Trophoblast cell (in vitro differentiated cells and primary cell): Measurements from ENCODE around the gene UBASH3B.

Experiments used
- DNase-seq, 2 donors: peaks; one replicate each; pipeline ENCODE4 v3.0.0-alpha.2; 2016
- H2AFZ ChIP-seq: 2 replicates; pipeline ENCODE4 v1.6.1; 2013; ENCODE audit warnings: low read length, moderate library complexity, mild to moderate bottlenecking; ENCODE audit not compliant: insufficient read depth, poor library complexity
- H2AK5ac ChIP-seq: 2 replicates; pipeline ENCODE4 v1.6.1; 2013; ENCODE audit warnings: mild to moderate bottlenecking, low read length
- H2BK120ac ChIP-seq: 2 replicates; pipeline ENCODE4 v1.6.1; 2013; ENCODE audit warnings: low read length, mild to moderate bottlenecking, moderate library complexity; ENCODE audit not compliant: insufficient read depth, poor library complexity
- H2BK12ac ChIP-seq: 2 replicates; pipeline ENCODE4 v1.6.1; 2013; ENCODE audit warnings: mild to moderate bottlenecking, low read length, moderate library complexity
- H2BK5ac ChIP-seq: 2 replicates; pipeline ENCODE4 v1.6.1; 2013; ENCODE audit warnings: low read length, low read depth, moderate library complexity, mild to moderate bottlenecking; ENCODE audit not compliant: poor library complexity
- H3K14ac ChIP-seq: 2 replicates; pipeline ENCODE4 v1.6.1; 2013; ENCODE audit warnings: mild to moderate bottlenecking, low read length
- H3K18ac ChIP-seq: 2 replicates; pipeline ENCODE4 v1.6.1; 2013; ENCODE audit warnings: mild to moderate bottlenecking, low read length
- H3K23ac ChIP-seq: 2 replicates; pipeline ENCODE4 v1.6.1; 2013; ENCODE audit warnings: low read length
- H3K27ac ChIP-seq: 2 replicates; pipeline ENCODE4 v1.5.1; 2013; ENCODE audit warnings: low read depth, mild to moderate bottlenecking, inconsistent platforms, low read length, moderate library complexity
- H3K27me3 ChIP-seq: 2 replicates; pipeline ENCODE4 v1.6.1; 2013; ENCODE audit warnings: inconsistent platforms, mild to moderate bottlenecking, low read length, moderate library complexity; ENCODE audit not compliant: insufficient read depth
- H3K36me3 ChIP-seq, 2 experiments: 1 replicate in 1 of 2; 2 replicates in 1 of 2; pipeline ENCODE4 v1.6.1; 2013; ENCODE audit warnings: low read length in 2 of 2, mild to moderate bottlenecking in 2 of 2, moderate library complexity in 1 of 2; ENCODE audit not compliant: insufficient read depth in 2 of 2, control insufficient read depth in 1 of 2
- H3K4ac ChIP-seq: 2 replicates; pipeline ENCODE4 v1.6.1; 2013; ENCODE audit warnings: low read depth, mild to moderate bottlenecking, low read length, moderate library complexity
- H3K4me1 ChIP-seq, 2 experiments: 1 replicate in 1 of 2; 2 replicates in 1 of 2; pipeline ENCODE4 v1.6.1; 2013; ENCODE audit warnings: low read length in 2 of 2, mild to moderate bottlenecking in 2 of 2, moderate library complexity in 1 of 2; ENCODE audit not compliant: insufficient read depth in 2 of 2, control insufficient read depth in 1 of 2
- H3K4me2 ChIP-seq: 2 replicates; pipeline ENCODE4 v1.6.1; 2013; ENCODE audit warnings: inconsistent platforms, mild to moderate bottlenecking, low read length, moderate library complexity
- H3K4me3 ChIP-seq: 2 replicates; pipeline ENCODE4 v1.5.1; 2013; ENCODE audit warnings: mild to moderate bottlenecking, low read depth, low read length, inconsistent platforms
- H3K79me1 ChIP-seq: one replicate; pipeline ENCODE4 v1.6.1; 2013; ENCODE audit warnings: low read length
- H3K79me2 ChIP-seq: 2 replicates; pipeline ENCODE4 v1.6.1; 2013; ENCODE audit warnings: low read length, mild to moderate bottlenecking; ENCODE audit not compliant: control insufficient read depth, insufficient read depth, poor library complexity
- H3K9ac ChIP-seq: 2 replicates; pipeline ENCODE4 v1.6.1; 2013; ENCODE audit warnings: mild to moderate bottlenecking, low read length
- H3K9me3 ChIP-seq: 2 replicates; pipeline ENCODE4 v1.6.1; 2013; ENCODE audit warnings: low read depth, mild to moderate bottlenecking, control low read depth, inconsistent platforms, low read length; ENCODE audit not compliant: insufficient read depth
- H4K12ac ChIP-seq: 2 replicates; pipeline ENCODE4 v1.6.1; 2013; ENCODE audit warnings: low read depth, mild to moderate bottlenecking, low read length, moderate library complexity
- H4K8ac ChIP-seq: 2 replicates; pipeline ENCODE4 v1.6.1; 2013; ENCODE audit warnings: low read depth, mild to moderate bottlenecking, low read length, moderate library complexity
- H4K91ac ChIP-seq: one replicate; pipeline ENCODE4 v1.6.1; 2013; ENCODE audit warnings: low read depth, mild to moderate bottlenecking, low read length, moderate library complexity
- WGBS: extraction: QIAGEN DNeasy Blood & Tissue Kit; methylation state at CpG from one replicate; pipeline ENCODE4 v1.1.7; 2013; ENCODE audit warnings: missing lambda C conversion rate; ENCODE audit not compliant: insufficient read length, insufficient coverage; ENCODE audit errors: extremely low coverage; 5-methylcytosine and 5-hydroxymethylcytosine counted together

The UBASH3B gene

DNA sequence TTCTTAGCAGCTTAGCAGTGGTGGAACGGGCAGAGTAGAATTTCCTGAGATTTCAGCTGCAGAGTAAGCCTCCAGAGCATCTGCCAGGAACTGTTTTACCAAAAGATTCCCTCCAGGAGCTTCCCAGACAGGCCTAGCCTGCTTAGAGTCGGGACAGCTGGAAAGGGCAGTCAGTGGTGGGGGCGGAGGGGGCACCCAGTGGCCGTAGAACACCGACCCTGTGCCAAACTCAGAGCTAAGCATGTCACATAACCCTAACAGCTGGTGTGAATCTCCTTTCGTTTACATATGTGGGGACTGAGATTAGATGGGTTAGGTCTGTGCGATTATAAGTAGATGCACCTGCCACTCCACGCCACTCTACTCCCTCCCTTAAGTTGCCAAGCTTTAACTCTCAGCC lies 102.8 kb downstream of the UBASH3B start:
- Histone ChIP-seq H3K79me1 (no peaks in the 10 kb centered on the region), H3K27me3 (no peaks in the 10 kb centered on the region), H3K79me2 (no peaks in the 10 kb centered on the region), H3K4me2 (no peak overlapping the region), H2AK5ac (no peak overlapping the region), H3K4ac (no peak overlapping the region), H3K4me1 (peaks cover 4 to 6% of the 10 kb centered on the region in 2 experiments), H2BK120ac (no peak overlapping the region), H3K4me3 (no peak overlapping the region), H3K14ac (no peak overlapping the region), H4K12ac (no peak overlapping the region), H3K9ac (peak overlapping the region; percentile 21), H2BK5ac (no peak overlapping the region), H4K8ac (no peak overlapping the region), H3K9me3 (no peaks in the 10 kb centered on the region), H3K27ac (no peak overlapping the region), H4K91ac (no peak overlapping the region), H3K23ac (no peak overlapping the region), H2BK12ac (no peak overlapping the region), H3K36me3 (no peaks in the 10 kb centered on the region), H3K18ac (no peak overlapping the region), H2AFZ (no peak overlapping the region)
- DNase-seq = no peak
- WGBS = no CpG with 5 or more reads among the region's 8 CpGs

DNA sequence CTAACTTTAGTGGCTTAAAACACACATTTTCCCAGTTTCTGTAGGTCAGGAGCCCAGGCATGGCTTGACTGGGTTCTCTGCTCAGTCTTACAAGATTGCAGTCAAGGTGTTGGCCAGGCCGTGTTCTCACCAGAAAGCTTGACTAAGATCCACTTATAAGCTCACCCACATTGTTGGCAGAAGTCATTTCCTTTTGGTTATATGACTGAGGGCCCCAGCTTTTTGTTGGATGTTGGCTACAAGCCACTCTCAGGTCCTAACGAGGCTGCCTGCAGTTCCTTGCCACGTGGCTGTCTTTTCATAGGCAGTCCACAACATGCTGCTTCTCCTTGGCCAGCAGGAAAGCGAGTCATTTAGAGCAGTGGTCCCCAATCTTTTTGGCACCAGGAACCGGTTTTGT lies 103.5 kb downstream of the UBASH3B start:
- no CpG with 5 or more reads among the region's 5 CpGs for WGBS

DNA sequence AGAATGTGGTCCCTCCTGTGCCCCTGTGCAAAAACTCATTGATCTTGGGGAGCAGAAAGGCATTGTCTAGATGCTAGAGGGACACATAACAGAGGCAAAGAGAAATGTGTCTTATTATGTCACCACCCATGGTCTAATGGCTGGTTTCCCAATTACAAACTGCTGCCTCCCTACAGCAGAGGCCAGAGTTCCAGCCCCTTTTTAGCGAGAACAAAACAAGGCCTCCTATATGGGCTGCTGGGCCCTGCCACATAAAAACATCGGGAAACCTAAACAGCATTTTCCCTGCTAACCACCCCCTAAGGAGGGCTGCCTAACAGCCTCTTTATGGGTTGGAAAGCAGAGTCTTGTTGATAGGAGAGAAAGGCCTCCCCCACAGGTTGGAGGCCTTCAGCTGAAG lies 107.6 kb downstream of the UBASH3B start:
- Histone ChIP-seq H3K4me3 (no peak overlapping the region), H3K18ac (no peak overlapping the region), H3K79me2 (no peaks in the 10 kb centered on the region), H2AK5ac (no peak overlapping the region), H4K12ac (no peak overlapping the region), H3K4me2 (no peak overlapping the region), H4K91ac (no peak overlapping the region), H3K9me3 (no peaks in the 10 kb centered on the region), H3K27me3 (no peaks in the 10 kb centered on the region), H2BK12ac (no peak overlapping the region), H3K36me3 (no peaks in the 10 kb centered on the region), H2BK5ac (no peak overlapping the region), H2AFZ (no peak overlapping the region), H2BK120ac (no peak overlapping the region), H3K14ac (no peak overlapping the region), H3K23ac (no peak overlapping the region), H4K8ac (no peak overlapping the region), H3K4me1 (peaks cover 3 to 11% of the 10 kb centered on the region in 2 experiments), H3K4ac (no peak overlapping the region), H3K27ac (no peak overlapping the region), H3K79me1 (no peaks in the 10 kb centered on the region), H3K9ac (no peak overlapping the region)
- DNase-seq = no peak
- no CpG with 5 or more reads among the region's 2 CpGs for WGBS

More for the DNA sequence above, 103.5 kb downstream of the UBASH3B start:
- no peak overlapping the region for H2BK12ac ChIP-seq
- H3K36me3 ChIP-seq = no peaks in the 10 kb centered on the region
- H3K79me1 ChIP-seq = no peaks in the 10 kb centered on the region
- no peaks in the 10 kb centered on the region for H3K27me3 ChIP-seq
- H3K79me2 ChIP-seq = no peaks in the 10 kb centered on the region
- H3K9ac ChIP-seq = no peak overlapping the region
- no peak overlapping the region for H2AFZ ChIP-seq
- H3K4me2 ChIP-seq = no peak overlapping the region
- H3K14ac ChIP-seq = no peak overlapping the region
- H4K8ac ChIP-seq = no peak overlapping the region
- H3K4ac ChIP-seq = no peak overlapping the region
- no peak overlapping the region for H2BK120ac ChIP-seq
- H3K4me3 ChIP-seq = no peak overlapping the region
- H3K18ac ChIP-seq = no peak overlapping the region
- H3K23ac ChIP-seq = no peak overlapping the region
- H3K4me1 ChIP-seq = peaks cover 4 to 6% of the 10 kb centered on the region in 2 experiments
- no peak overlapping the region for H3K27ac ChIP-seq
- no peak overlapping the region for H4K91ac ChIP-seq
- no peak overlapping the region for H2BK5ac ChIP-seq
- no peak overlapping the region for H4K12ac ChIP-seq
- H3K9me3 ChIP-seq = no peaks in the 10 kb centered on the region
- no peak overlapping the region for H2AK5ac ChIP-seq
- DNase-seq = no peak

DNA sequence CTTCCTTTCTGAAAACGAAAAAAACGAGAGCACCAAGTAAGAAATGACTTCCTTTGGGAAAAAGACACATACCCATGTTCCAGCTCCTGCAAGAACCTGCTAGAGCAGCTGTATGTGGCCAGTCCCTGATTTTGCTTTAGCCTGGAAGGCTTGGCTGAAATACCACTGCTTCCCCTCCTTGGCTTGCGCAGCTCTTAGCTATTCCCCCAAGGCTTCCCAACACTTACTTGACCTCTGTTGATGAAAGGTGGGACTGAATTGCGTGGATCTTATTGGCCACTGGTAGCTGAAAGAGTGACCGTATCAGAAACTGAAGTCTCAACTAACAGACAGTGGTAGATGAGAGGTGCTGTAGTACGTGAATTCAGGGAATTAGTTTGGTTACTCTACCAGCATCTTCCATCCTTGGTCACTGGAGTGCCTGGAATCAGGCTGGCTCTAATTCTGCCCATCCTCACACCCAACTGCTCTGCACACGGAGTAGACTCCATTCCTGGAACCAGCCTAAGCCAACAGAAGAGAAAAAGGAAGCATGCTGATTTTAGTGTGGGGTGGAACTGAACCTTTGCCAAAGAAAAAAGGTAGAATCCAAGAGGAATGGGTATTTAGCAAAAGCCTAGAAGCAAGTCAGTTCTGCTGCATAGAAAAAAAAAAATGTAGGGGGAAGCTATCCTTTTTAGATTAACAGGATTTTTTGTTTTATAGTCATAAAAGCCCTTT lies 109.0 kb downstream of the UBASH3B start:
- Histone ChIP-seq H2AK5ac (no peak overlapping the region), H3K4ac (no peak overlapping the region), H3K14ac (no peak overlapping the region), H2BK5ac (no peak overlapping the region), H4K8ac (no peak overlapping the region), H3K4me3 (no peak overlapping the region), H2BK12ac (no peak overlapping the region), H3K18ac (no peak overlapping the region), H3K4me1 (peaks cover 3 to 10% of the 10 kb centered on the region in 2 experiments), H3K9me3 (no peaks in the 10 kb centered on the region), H3K27ac (no peak overlapping the region), H3K79me2 (no peaks in the 10 kb centered on the region), H3K36me3 (no peaks in the 10 kb centered on the region), H4K91ac (no peak overlapping the region), H3K23ac (no peak overlapping the region), H2BK120ac (no peak overlapping the region), H4K12ac (no peak overlapping the region), H2AFZ (no peak overlapping the region), H3K4me2 (no peak overlapping the region), H3K9ac (no peak overlapping the region), H3K27me3 (no peaks in the 10 kb centered on the region), H3K79me1 (no peaks in the 10 kb centered on the region)
- peak; percentile 46 to 52 for DNase-seq
- no CpG with 5 or more reads among the region's 7 CpGs for WGBS
